Erythroblast (primary cell): ENCODE data around the gene RIN2.

ENCODE experiments used
- DNase-seq, 2 experiments: peaks; one replicate each; lab custom pipeline; 2025; lab: John Stamatoyannopoulos, UW
- GATA1 ChIP-seq: IDR thresholded peaks from 2 replicates; pipeline ENCODE4 v1.6.1; 2011; ENCODE audit warnings: low read depth, mild to moderate bottlenecking, control low read depth, low read length, moderate library complexity
- POLR2A ChIP-seq: IDR thresholded peaks from 2 replicates; pipeline ENCODE4 v1.6.1; 2011; ENCODE audit warnings: mild to moderate bottlenecking, low read length

The RIN2 gene

GRCh38 chr20:19781235-19781634 is 23.2 kb downstream of the RIN2 start:
- TF ChIP-seq POLR2A (no peak), GATA1 (no peak)
- DNase-seq = no peak

- no peak for DNase-seq
Observed at GRCh38 chr20:19782669-19783068, 24.6 kb downstream of the RIN2 start.

DNA sequence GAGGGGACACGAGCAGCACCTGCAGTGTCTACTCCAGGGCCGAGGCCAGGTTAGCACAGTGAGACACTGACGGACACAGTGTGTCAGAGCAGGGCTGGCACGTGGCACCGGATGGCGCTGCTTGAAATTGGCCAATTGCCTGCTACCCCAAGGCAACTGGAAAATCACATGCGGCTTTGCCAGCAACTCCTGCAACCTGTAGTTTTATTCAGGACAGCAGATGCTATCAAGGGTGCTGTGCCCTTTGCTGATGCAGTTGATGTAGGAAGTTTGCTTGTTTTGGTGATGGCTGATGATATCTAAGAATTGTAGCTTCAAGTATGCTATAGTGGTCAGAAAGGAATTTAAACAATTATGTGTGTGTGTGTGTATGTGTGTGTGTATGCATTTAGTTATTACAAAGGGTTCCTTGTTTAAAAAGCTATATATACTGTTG is 25.9 kb downstream of the RIN2 start:
- TF ChIP-seq POLR2A = no peak
- TF ChIP-seq GATA1 = no peak
- no peak for DNase-seq

More at GRCh38 chr20:19782669-19783068, 24.6 kb downstream of the RIN2 start:
- TF ChIP-seq GATA1 (no peak), POLR2A (no peak)

GRCh38 chr20:19784511-19785172 is 26.6 kb downstream of the RIN2 start:
- no peak for TF ChIP-seq POLR2A
- TF ChIP-seq GATA1 = no peak
- peak; percentile 32 to 63 for DNase-seq

GRCh38 chr20:19785173-19785982 is 27.3 kb downstream of the RIN2 start:
- DNase-seq = no peak
- no peak for TF ChIP-seq GATA1
- no peak for TF ChIP-seq POLR2A

DNA sequence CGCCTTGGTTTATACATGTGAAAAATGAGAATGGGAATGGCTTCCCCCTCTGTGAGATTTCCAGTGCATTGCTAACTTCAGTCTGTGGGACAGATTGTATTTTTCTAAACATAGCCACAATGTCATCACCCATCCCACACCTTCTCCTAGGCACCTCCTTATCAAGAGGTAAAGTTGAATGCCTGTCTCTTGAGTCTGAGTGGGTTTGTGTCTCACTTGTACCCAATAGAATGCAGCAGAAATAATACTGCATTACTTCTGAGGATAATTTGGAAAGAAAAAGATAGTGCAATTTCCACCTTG is 27.9 kb downstream of the RIN2 start:
- no peak for DNase-seq
- no peak for TF ChIP-seq GATA1
- no peak for TF ChIP-seq POLR2A

DNA sequence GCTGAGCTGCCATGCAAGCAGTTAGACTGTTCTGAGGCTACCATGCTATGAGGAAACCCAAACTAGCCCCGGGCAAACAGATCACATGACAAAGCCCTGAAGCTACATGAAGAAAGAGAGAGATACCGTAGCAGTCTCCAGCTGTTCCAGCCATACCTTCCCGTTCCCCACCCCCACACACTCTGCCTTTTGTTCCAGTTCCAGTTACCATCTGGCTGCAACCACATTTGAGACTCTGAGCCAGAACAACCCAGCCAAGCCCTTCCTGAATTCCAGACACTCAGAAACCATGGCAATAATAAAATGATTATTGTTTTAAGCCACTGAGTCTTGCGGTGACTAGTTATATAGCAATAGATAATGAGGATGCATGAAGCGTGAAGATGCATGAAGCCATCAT is 28.3 kb downstream of the RIN2 start:
- TF ChIP-seq POLR2A = no peak
- no peak for TF ChIP-seq GATA1
- DNase-seq = no peak

GRCh38 chr20:19787366-19787765 is 29.3 kb downstream of the RIN2 start:
- TF ChIP-seq GATA1 = no peak
- no peak for DNase-seq

DNA sequence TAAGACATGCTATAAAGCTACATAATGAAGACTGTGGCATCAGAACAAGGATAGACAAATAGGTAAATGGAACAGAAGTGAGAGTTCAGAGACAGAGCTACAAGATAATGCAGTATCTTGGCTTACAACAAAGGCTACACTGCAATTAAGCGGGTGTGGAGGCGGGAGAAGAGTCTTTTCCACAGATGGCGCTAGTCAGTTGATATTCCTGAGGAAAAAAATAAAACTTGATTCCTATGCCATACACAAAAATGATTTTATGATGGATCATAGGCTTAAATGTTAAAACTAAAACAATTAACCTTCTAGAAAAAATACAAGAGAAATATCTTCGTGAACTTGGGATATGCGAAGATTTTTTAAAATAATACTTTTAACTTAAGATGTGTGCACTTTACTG is 31.0 kb downstream of the RIN2 start:
- DNase-seq = no peak
- TF ChIP-seq GATA1 (no peak), POLR2A (no peak)

- no peak for TF ChIP-seq POLR2A
- no peak for TF ChIP-seq GATA1
- DNase-seq = no peak
Observed at GRCh38 chr20:19789446-19789845, 31.4 kb downstream of the RIN2 start.

GRCh38 chr20:19791887-19792286 is 33.8 kb downstream of the RIN2 start:
- TF ChIP-seq GATA1 (no peak), POLR2A (no peak)
- no peak for DNase-seq

- DNase-seq = no peak
- TF ChIP-seq POLR2A (no peak), GATA1 (no peak)
Observed at GRCh38 chr20:19793716-19794115, 35.7 kb downstream of the RIN2 start.

- no peak for TF ChIP-seq GATA1
- TF ChIP-seq POLR2A = no peak
- no peak for DNase-seq
Observed at GRCh38 chr20:19794941-19795340, 36.9 kb downstream of the RIN2 start.

- TF ChIP-seq GATA1 (no peak), POLR2A (no peak)
- no peak for DNase-seq
Observed at GRCh38 chr20:19799325-19799724, 41.3 kb downstream of the RIN2 start.
